Coronary artery (tissue), 2 donors: ENCODE measurements around the gene COX20.
A peak's percentile ranks its signal among the peaks of the same experiment; 100 is the strongest.

Experiments
- DNase-seq: peaks from one replicate; pipeline ENCODE4 v3.0.0-alpha.2; 2017; ENCODE audit warnings: low spot score
- H3K27ac ChIP-seq, 2 donors: fragments of 200-600 bp; sonication (generic); one replicate each; pipeline ENCODE4 v1.5.1; 2016 to 2019
- H3K4me3 ChIP-seq: fragments of 200-600 bp; sonication (generic); 2 replicates; pipeline ENCODE4 v1.5.1; 2016; ENCODE audit warnings: mild to moderate bottlenecking, moderate library complexity
- TF ChIP-seq, protein P1 (sequence below): fragments of 200-600 bp; sonication (generic); IDR thresholded peaks from one replicate; pipeline ENCODE4 v1.5.1; 2019; ENCODE audit warnings: antibody characterized with exemption

COX20 gene

GRCh38 chr1:244860078-244860477, 24.6 kb downstream of the COX20 start:
- TF ChIP-seq, protein P1, sequence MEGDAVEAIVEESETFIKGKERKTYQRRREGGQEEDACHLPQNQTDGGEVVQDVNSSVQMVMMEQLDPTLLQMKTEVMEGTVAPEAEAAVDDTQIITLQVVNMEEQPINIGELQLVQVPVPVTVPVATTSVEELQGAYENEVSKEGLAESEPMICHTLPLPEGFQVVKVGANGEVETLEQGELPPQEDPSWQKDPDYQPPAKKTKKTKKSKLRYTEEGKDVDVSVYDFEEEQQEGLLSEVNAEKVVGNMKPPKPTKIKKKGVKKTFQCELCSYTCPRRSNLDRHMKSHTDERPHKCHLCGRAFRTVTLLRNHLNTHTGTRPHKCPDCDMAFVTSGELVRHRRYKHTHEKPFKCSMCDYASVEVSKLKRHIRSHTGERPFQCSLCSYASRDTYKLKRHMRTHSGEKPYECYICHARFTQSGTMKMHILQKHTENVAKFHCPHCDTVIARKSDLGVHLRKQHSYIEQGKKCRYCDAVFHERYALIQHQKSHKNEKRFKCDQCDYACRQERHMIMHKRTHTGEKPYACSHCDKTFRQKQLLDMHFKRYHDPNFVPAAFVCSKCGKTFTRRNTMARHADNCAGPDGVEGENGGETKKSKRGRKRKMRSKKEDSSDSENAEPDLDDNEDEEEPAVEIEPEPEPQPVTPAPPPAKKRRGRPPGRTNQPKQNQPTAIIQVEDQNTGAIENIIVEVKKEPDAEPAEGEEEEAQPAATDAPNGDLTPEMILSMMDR = no peak
- H3K4me3 ChIP-seq = peak overlapping the region; percentile 98
- no peak overlapping the region for H3K27ac ChIP-seq
- DNase-seq = no peak

- peak overlapping the region; percentile 98 for H3K4me3 ChIP-seq
- TF ChIP-seq, protein P1 = no peak
- no peak for DNase-seq
- no peak overlapping the region for H3K27ac ChIP-seq
Observed at GRCh38 chr1:244860914-244861610, 25.6 kb downstream of the COX20 start.

DNA sequence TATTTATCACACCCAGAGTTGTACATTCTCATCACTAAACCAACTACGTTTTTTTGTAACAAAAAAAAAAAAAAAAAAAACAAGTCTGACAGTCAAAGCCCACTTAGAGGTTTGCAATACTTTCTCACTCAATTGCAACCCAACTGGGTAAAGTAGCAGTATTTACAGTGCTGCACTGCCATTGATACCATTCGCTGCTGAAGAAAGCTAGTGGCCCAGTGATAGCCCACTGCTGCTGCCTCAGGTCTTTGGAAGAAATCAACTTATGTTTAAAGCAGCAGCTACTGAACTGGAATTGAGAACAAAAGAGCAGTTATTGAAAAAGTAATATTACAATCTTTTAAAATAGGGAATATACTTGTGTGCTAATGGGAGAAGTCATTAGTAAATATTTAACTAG, 26.2 kb downstream of the COX20 start:
- Histone ChIP-seq H3K27ac (peak overlapping the region in 1 of 2 donors; percentile 100), H3K4me3 (peak overlapping the region; percentile 98)
- TF ChIP-seq, protein P1 = no peak
- no peak for DNase-seq

DNA sequence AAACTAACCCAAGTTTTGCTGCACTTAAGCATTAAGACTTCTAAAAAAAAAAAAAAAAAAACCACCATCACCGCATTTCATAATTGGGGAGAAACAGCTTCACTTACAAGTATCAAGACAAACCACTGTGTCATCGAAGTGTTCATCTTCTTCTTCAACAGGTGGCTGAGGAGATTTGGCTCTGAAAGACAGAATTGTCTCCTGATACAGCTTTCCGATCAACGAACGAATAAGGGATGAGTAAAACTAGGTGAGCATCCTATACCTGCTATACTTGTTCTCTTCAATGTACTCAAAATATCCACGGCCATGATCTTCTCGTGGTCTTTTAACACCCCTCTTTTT, 26.9 kb downstream of the COX20 start:
- TF ChIP-seq, protein P1 = no peak
- Histone ChIP-seq H3K4me3 (peak overlapping the region; percentile 98), H3K27ac (peak overlapping the region; percentile 100)
- no peak for DNase-seq

GRCh38 chr1:244862699-244863490, 27.4 kb downstream of the COX20 start:
- DNase-seq = peak; percentile 96
- peak overlapping the region; percentile 98 for H3K4me3 ChIP-seq
- TF ChIP-seq, protein P1 = no peak
- H3K27ac ChIP-seq = peak overlapping the region; percentile 100

GRCh38 chr1:244863491-244864252, 28.2 kb downstream of the COX20 start:
- Histone ChIP-seq H3K4me3 (peak overlapping the region; percentile 98), H3K27ac (peak overlapping the region; percentile 100)
- TF ChIP-seq, protein P1 = no peak
- DNase-seq = peak; percentile 78
